ENCODE results near the gene SPTLC3.

The SPTLC3 gene

GRCh38 chr20:12999201-12999600 is 9.6 kb upstream of the SPTLC3 start:
- DNase-seq (ENCODE audit: low spot score): no peak
- in situ Hi-C loops (cut with MboI; ENCODE audit: low sequenced_read_pairs, unreplicated experiment): no loop called here
- TF ChIP-seq CTCF (IDR thresholded peaks at IDR 0.05; ENCODE audit: borderline replicate concordance, control extremely low read depth, extremely low read depth, insufficient read depth, missing control alignments): no peak

DNA sequence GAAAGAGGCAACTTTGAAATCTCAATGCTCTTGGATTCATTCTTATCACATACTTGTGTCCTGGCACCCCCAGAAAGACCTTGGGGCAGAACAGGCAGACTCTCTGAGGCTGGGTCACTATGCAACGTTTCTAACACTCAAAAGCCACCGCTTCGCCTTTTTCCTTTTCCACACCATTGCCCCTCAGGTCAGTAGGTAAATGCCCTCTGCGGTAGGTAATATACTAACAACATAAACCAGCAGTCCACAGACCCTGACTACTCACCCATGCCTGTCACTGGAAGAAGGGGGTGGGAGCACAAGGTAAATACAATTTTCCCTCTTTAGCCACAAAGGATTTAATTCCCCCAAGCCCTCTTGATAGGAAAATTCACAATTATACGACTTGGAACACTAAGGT is 6.5 kb upstream of the SPTLC3 start:
- no peak for DNase-seq (ENCODE audit: low spot score)

DNA sequence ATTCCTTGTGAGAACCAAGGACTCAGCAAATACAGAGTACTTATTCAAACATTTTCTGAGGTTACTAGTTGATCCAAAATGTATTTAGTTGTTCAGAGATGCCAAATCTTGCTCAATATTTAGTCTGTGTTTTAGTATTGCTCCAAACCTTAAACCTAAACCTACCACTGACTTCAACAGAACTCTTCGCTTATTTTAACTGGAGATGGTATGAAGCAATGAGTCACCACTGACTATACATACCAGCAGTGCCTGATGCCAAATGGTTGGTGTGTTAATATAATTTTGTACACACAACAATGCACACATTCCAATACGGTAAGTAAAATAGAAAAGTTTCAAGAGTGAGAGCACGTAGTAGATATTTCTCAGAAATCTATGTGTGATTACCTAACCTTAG is 1.9 kb upstream of the SPTLC3 start:
- in situ Hi-C loops (cut with MboI; ENCODE audit: low sequenced_read_pairs, unreplicated experiment): no loop called here
- TF ChIP-seq CTCF (IDR thresholded peaks at IDR 0.05; ENCODE audit: borderline replicate concordance, control extremely low read depth, extremely low read depth, insufficient read depth, missing control alignments): no peak
- no peak for DNase-seq (ENCODE audit: low spot score)

More for the DNA sequence above, 6.5 kb upstream of the SPTLC3 start:
- in situ Hi-C loops (cut with MboI; ENCODE audit: low sequenced_read_pairs, unreplicated experiment): no loop called here
- no peak for TF ChIP-seq CTCF (IDR thresholded peaks at IDR 0.05; ENCODE audit: borderline replicate concordance, control extremely low read depth, extremely low read depth, insufficient read depth, missing control alignments)

- in situ Hi-C loops (cut with MboI; ENCODE audit: low sequenced_read_pairs, unreplicated experiment): no loop called here
- no peak for DNase-seq (ENCODE audit: low spot score)
- TF ChIP-seq CTCF (IDR thresholded peaks at IDR 0.05; ENCODE audit: borderline replicate concordance, control extremely low read depth, extremely low read depth, insufficient read depth, missing control alignments): no peak
Measured at GRCh38 chr20:13007596-13007995, 1.2 kb upstream of the SPTLC3 start.

GRCh38 chr20:13009682-13010406 is 1.1 kb downstream of the SPTLC3 start:
- no peak for TF ChIP-seq CTCF (IDR thresholded peaks at IDR 0.05; ENCODE audit: borderline replicate concordance, control extremely low read depth, extremely low read depth, insufficient read depth, missing control alignments)
- in situ Hi-C loops (cut with MboI; ENCODE audit: low sequenced_read_pairs, unreplicated experiment): no loop called here
- DNase-seq (ENCODE audit: low spot score): peak; percentile 48

- in situ Hi-C loops (cut with MboI; ENCODE audit: low sequenced_read_pairs, unreplicated experiment): no loop called here
- no peak for TF ChIP-seq CTCF (IDR thresholded peaks at IDR 0.05; ENCODE audit: borderline replicate concordance, control extremely low read depth, extremely low read depth, insufficient read depth, missing control alignments)
- DNase-seq (ENCODE audit: low spot score): no peak
Measured at GRCh38 chr20:13012886-13013285, 4.1 kb downstream of the SPTLC3 start.
